ENCODE results near the gene SLC27A4.

SLC27A4 gene

GRCh38 chr9:128365525-128365924 lies 25.2 kb downstream of the SLC27A4 start:
- DNase-seq (ENCODE audit: low spot score), result no peak

- DNase-seq (ENCODE audit: low spot score), result no peak
These were observed 28.8 kb downstream of the SLC27A4 start for GRCh38 chr9:128369024-128369706.

- peak; percentile 39 for DNase-seq (ENCODE audit: low spot score)
These were observed 30.0 kb downstream of the SLC27A4 start for GRCh38 chr9:128370367-128370751.

- peak; percentile 93 for DNase-seq (ENCODE audit: low spot score)
These were observed 30.7 kb downstream of the SLC27A4 start, which contains the start of gene URM1 for GRCh38 chr9:128370752-128371629. Gene URM1 (plus strand): TSS chr9:128371374. CDS start chr9:128371381, 7 bp downstream.

GRCh38 chr9:128371630-128372117 lies 31.3 kb downstream of the SLC27A4 start:
- DNase-seq (ENCODE audit: low spot score), result peak; percentile 8

- DNase-seq (ENCODE audit: low spot score), result no peak
These were observed 31.9 kb downstream of the SLC27A4 start for GRCh38 chr9:128372188-128372641.

DNA sequence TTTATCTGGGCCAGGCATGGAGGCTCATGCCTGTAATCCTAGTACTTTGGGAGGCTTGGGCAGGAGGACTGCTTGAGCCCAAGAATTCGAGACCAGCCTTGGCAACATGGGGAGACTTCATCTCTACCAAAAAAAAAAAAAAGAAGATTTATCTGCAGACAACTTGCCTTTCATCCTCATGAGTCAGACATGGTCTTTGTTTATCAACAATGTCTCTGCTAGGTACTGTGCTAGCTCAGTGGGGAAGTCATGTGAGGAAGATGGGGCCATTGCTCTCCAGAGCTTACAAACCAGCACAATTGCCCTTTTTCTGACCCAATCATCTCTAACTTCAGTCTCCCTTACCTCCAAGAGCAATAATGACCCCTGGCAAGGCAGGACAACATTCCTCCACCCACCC lies 32.5 kb downstream of the SLC27A4 start:
- no peak for DNase-seq (ENCODE audit: low spot score)

GRCh38 chr9:128374221-128374675 lies 33.9 kb downstream of the SLC27A4 start:
- DNase-seq (ENCODE audit: low spot score), result no peak

DNA sequence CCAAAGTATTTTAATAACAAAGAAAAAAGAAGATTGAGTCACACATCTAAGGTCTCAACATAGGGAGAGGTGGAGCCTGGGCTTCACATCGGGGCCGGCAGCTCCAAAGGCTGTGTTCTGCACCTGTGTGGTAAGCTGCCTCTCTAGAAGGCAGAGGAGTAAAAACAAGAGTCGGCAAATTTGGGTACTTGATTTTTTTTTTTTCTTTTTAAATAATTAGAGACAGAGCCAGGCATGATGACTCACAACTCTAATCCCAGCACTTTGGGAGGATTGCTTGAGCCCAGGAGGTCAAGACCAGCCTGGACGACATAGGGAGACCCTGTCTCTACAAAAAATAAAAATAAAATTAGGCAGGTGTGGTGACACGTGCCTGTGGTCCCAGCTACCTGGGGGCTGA lies 35.5 kb downstream of the SLC27A4 start:
- DNase-seq (ENCODE audit: low spot score), result no peak

- DNase-seq (ENCODE audit: low spot score), result no peak
These were observed 41.9 kb downstream of the SLC27A4 start for GRCh38 chr9:128382261-128382660.

DNA sequence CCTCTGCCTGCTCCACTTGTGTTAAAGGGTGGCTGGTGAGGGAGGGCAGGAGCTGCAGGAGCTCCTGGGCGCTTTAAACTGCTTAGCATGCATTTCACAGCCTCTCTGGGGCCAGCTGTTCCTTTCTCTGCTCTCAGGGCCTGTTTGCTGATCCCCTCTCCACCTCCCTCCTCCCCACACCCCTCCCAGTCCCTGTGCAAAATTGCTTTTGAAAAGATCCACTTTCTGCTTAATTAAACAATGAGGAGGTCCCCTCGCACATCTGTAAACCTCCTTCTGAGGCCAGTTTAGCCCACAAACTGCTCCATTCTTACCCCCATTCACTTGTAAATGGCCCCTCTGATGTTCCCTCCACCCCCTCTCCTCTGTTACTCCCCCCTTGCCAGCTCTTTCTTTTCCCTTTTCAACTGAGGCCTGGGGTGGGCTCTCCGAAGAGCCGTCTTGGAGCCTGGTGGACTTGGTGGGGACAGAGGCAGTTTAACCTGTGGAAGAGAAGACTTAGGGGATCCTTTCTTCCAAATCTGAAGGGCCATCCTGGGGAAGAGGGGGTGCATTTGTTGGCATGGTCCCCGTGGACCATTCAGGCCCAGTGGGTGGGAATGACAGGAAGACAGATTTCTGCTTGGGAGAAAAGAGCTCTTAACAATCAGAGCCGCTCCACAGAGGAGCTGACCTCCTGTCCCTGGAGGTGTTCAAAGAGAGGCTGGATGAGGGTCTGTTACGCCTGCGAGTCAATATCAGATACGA lies 42.9 kb downstream of the SLC27A4 start:
- DNase-seq (ENCODE audit: low spot score), result no peak

GRCh38 chr9:128383791-128384190 lies 43.5 kb downstream of the SLC27A4 start:
- DNase-seq (ENCODE audit: low spot score), result no peak

DNA sequence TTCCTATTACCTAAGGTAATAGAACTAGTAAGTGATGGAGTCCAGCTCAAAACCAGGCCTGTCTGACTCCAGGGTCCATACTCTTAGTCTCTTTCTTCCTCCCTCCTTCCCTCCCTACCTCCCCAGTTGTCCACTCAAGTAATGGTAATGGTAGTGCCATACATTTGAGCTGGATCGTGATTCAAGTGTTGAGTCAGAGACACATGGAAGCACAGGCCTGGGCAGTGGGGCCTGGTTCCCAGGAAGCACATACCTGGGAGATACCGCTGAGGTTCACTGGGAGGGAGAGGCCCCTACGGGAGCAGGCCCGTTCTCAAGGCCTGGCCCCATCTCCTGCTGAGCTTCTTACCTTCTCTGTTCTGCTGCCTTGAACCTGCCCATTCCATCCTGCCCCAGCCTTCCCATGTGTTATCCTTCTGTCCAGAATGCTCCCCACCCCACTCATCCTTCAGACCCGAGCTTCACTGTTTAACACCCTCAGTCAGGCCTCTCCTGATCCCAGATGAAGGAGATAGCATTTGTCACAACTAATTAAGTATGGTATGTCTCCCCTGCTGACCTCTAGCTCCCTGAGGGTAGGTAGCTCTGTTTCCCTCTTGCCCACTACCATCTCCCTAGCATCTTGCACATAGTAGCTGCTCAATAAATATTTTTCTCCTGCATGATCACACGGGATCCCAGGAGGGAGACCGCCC lies 44.6 kb downstream of the SLC27A4 start:
- DNase-seq (ENCODE audit: low spot score), result no peak

DNA sequence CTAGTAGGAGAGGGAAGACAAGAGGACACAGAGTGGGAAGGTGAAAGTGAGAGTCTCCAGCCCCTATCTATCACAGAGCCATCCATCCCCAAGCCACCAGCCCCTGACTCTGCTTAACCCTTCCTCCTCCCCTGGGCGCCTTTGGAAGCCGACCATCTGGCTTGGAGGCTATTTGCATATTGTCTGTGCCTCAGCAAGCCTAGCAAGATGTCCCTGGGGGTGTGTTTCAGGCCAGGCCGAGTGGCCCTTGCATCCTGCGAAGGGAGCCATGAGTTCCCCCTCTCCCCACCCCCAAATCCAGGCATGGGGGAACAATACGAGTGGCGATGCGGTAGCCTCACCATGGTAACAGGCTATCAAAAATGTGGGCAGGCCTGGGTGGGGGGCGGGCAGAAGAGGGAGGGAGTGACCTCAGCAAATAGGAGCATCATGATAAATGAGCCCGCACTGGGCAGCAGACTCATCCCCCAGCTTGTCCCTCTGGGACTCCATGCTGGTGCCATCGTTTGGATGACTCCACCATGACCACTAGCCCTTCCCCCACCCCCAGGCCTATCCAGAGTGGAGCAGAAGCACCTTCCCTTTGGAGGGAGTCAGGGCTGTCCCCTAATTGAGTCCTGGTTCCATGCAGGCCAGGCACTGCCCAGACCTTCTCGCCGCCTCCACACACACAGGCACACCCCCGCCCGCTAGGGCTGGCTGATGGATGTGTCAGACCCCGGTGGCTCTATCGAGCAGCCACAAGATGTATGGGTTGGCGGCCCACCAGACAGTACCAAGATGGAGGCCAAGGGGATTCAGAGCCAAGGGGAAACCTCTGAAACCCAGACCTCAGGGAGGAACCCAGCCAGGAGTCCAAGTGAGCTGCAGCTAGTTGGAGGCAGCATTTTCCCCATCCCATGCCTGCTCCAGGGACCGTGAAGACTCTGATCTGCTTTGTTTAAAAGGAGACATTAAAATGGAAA lies 45.5 kb downstream of the SLC27A4 start:
- no peak for DNase-seq (ENCODE audit: low spot score)

DNA sequence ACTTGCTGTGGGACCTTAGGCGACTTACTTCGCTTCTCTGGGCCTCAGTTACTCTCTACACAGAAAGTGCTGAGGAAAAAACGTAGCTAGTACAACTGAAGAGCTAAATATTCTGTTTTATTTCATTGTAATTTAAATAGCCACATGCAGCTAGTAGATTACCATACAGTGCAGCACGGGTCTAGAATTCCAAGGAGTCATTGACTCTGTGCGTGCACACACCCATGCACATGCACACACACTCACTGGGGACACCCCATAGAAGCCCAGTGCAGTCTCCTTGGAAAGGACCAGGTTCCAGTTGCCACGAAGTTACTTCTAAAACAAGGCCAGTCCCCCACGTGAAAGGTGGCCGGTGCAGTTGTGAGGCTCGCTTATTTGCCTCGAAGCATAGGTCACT lies 47.8 kb downstream of the SLC27A4 start:
- no peak for DNase-seq (ENCODE audit: low spot score)

DNA sequence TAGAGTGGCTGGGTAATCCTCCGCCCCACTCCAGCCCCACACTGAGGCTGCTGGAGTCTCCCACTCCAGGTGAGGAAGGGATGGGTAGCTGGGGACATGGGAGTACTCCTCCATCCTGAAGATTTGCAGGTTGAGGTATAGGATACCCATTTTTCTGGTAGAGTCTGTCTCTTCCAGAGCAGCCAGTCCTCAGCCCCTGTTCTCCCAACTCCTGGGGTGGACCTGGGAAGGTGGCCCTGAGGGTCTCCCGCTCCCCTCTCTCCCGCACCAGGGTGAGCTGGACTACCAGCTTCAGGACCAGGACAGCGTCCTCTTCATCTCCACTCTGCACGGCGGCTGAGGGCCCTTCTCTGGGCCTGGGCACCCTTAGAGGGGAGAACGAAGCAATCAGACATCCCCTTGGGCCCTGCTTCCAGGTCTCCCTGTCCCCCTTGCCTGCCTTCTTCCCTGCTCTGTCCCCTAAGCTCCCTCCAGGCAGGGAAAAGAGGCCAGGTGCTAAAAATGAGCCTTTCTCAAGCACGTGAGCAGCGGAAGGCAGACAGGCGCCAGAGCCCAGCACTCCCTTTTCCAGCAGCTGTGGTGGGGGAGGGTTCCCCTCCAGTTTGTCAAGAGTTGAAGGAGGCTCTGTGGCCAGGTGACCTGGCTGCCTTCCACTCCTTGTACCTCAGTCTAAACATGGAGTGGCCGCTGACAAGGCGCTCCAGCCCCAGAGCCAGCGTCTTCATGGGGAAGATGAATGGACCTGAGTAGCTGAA lies 49.2 kb downstream of the SLC27A4 start:
- no peak for DNase-seq (ENCODE audit: low spot score)

- DNase-seq (ENCODE audit: low spot score), result no peak
These were observed 50.0 kb downstream of the SLC27A4 start for GRCh38 chr9:128390150-128390812.

DNA sequence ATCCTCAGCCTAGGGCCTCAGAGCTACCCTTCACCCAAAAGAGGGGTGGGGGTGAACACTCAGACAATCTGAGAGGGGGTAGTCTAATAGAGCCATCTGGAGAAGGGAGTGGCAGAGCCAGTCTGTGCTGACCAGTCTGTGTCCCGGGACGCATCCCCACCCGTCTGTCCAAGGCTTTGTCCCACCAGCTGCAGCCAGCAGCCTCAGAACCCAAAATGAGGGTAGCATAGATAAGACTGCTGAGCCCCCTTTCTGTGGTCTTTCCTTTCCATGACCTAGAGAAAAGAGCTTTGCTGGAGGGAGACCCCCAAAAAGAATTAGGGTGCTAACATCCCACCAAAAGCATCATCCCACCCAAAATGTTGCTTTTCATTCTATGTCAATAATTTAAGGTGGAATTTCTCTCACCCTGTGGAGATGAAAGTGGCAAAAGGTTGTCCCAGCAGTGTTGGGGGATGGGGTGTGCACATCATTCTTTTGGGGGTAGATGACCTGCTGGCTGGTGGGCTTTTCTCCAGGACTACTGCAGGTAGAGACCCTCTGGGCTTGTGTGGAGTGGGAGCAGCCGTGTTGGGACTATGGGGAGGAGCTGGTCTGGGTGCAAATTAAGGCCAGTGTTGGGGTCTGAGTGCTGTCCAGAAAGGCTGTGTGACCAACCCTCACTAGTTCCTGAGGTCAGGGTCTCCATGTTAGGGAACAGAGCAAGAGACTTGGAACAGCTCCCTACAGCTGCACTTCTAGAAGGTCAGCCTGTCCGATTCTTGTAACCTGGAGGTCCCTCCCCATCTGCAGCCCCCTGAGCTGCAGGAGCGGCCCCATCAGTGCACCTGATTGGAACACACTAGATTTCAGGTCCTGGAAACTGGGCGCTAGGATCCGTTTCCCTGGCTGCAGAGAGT lies 50.7 kb downstream of the SLC27A4 start:
- DNase-seq (ENCODE audit: low spot score), result no peak

Data from kidney capillary endothelial cell (primary cell).